ENCODE measurements around the gene ARHGAP6.

GRCh38 chrX:11474021-11474420 is 191.7 kb downstream of the ARHGAP6 start:
- TF ChIP-seq ELF1 (tag; IDR thresholded peaks at IDR 0.05) (no peak), NRF1 (conservative IDR thresholded peaks at IDR 0.05 in 1 of 2, IDR thresholded peaks at IDR 0.05 in 1 of 2) (no peak), PHF8 (IDR thresholded peaks at IDR 0.05; ENCODE audit: borderline replicate concordance, low read length) (no peak), ZNF592 (IDR thresholded peaks at IDR 0.05) (no peak), ZNF695 (CRISPR knock-in tag; IDR thresholded peaks at IDR 0.05) (no peak), CTCF (IDR thresholded peaks at IDR 0.05 in 2 of 3, conservative IDR thresholded peaks at IDR 0.05 in 1 of 3; ENCODE audit: insufficient read depth in 2 of 3, low read depth in 1 of 3, low read length in 3 of 3) (no peak), FOXP4 (CRISPR knock-in tag; IDR thresholded peaks at IDR 0.05; ENCODE audit: borderline replicate concordance) (no peak), FOS (IDR thresholded peaks at IDR 0.05; ENCODE audit: extremely low read depth, insufficient read length) (no peak), KAT2B (IDR thresholded peaks at IDR 0.05; ENCODE audit: low read depth, low read length) (no peak), RCOR1 (IDR thresholded peaks at IDR 0.05; ENCODE audit: borderline replicate concordance in 1 of 2, low read depth in 2 of 2, low read length in 2 of 2) (no peak), JUN (IDR thresholded peaks at IDR 0.05; ENCODE audit: borderline replicate concordance, low read depth, low read length) (no peak), JUN (CRISPR knock-in tag; IDR thresholded peaks at IDR 0.05; ENCODE audit: borderline replicate concordance) (no peak), RHOXF2B (CRISPR knock-in tag; conservative IDR thresholded peaks at IDR 0.05) (no peak)
